Fibroblast of the aortic adventitia (primary cell): Measurements from ENCODE around the gene NIBAN1. TPM values are rescaled to one million over a fixed set of nuclear protein-coding genes. Genes with fewer than 3 reads are reported as not detected.
A peak's percentile ranks its signal among the peaks of the same experiment; 100 is the strongest.

Experiments used
- DNase-seq: peaks from one replicate; pipeline ENCODE4 v3.0.0-alpha.2; 2010; ENCODE audit warnings: low read depth
- H3K4me3 ChIP-seq: 2 replicates; pipeline ENCODE4 v1.5.1; 2011; ENCODE audit warnings: low read depth, mild to moderate bottlenecking, control low read depth, low read length, moderate library complexity
- total RNA-seq: library from RNA; depleted of rRNA; stranded (reverse); fragments of >200 nt; gene quantifications from 2 replicates; pipeline ENCODE4 v1.2.3, GENCODE V29; 2012; ENCODE audit warnings: low replicate concordance
- TF ChIP-seq, protein P1 (sequence below): IDR thresholded peaks from 2 replicates; pipeline ENCODE4 v1.5.1; 2011; ENCODE audit warnings: mild to moderate bottlenecking, low read length, control low read depth, inconsistent platforms; ENCODE audit not compliant: insufficient read depth

NIBAN1 gene
- total RNA-seq, 1 donor: 121 TPM

DNA sequence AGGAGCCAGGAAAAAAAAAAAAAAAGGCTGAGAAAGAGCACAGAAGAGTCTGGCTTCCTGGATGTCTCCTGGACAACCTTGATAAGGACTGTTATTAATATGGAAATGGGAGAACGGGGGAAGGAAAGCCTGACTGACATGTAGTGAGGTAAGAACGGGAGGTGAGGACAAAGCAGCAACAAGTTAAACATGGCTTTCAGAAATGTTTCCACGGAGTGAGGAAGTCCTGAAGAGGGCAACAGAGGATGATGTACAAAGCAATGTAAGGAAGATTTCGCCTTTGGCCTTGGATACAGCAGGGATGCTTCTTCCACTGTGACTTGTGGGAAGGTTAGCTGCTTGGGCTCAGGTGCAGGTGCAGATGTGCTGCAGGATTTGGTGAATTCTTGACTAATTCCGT lies 11.9 kb upstream of the NIBAN1 start:
- peak; percentile 64 for DNase-seq
- no peak overlapping the region for H3K4me3 ChIP-seq
- TF ChIP-seq, protein P1, sequence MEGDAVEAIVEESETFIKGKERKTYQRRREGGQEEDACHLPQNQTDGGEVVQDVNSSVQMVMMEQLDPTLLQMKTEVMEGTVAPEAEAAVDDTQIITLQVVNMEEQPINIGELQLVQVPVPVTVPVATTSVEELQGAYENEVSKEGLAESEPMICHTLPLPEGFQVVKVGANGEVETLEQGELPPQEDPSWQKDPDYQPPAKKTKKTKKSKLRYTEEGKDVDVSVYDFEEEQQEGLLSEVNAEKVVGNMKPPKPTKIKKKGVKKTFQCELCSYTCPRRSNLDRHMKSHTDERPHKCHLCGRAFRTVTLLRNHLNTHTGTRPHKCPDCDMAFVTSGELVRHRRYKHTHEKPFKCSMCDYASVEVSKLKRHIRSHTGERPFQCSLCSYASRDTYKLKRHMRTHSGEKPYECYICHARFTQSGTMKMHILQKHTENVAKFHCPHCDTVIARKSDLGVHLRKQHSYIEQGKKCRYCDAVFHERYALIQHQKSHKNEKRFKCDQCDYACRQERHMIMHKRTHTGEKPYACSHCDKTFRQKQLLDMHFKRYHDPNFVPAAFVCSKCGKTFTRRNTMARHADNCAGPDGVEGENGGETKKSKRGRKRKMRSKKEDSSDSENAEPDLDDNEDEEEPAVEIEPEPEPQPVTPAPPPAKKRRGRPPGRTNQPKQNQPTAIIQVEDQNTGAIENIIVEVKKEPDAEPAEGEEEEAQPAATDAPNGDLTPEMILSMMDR: peak; percentile 60

- TF ChIP-seq, protein P1: peak; percentile 94
- no peak overlapping the region for H3K4me3 ChIP-seq
- DNase-seq: peak; percentile 84
These were observed 8.0 kb upstream of the NIBAN1 start for GRCh38 chr1:184982002-184982954.

- H3K4me3 ChIP-seq: no peak overlapping the region
- no peak for DNase-seq
- TF ChIP-seq, protein P1: no peak
These were observed 6.4 kb upstream of the NIBAN1 start for GRCh38 chr1:184980726-184981125.

DNA sequence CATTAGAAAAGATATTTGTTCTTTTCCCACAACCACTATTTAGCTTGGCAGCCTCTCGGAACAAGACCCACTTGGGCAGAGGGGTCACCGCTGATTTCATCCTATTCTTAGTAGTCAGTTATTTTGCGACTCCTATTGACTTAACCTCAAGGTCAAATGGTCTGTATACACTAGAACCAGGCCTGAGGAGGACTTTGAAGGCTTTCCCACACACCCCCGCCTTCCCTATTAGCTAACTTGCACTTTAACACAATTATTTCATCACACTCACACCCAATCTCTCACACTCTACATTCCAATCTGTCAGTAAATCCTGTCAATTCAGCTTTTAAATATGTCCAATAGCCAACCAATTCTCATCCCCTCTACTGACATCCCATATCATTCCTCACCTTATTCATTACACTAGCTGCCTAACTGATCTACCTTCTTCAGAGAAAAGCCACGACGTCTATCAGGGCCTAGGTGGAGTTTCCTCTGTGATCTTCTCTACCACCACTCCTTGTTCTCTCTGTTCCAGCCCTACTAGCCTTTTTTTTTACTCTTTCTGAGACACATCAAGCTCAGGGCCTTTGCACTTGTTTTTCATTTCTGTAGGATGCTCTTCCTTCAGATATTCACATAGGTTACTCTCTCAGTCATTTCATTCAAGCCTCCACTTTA lies 1.0 kb upstream of the NIBAN1 start:
- TF ChIP-seq, protein P1: no peak
- DNase-seq: no peak
- no peak overlapping the region for H3K4me3 ChIP-seq

DNA sequence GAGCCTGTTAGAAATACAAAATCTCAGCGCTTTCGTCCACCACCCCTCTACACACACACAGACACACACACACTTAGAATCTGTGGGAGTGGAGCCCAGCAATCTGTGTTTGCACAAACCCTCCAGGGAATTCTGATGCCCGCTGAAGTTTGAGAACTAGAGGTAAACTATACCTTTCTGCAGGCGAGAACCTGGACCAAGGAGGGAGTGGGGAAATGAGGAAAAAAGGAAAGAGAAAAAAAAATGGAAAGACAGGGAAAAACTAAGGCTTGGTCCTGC lies 468 bp upstream of the NIBAN1 start:
- H3K4me3 ChIP-seq: peak overlapping the region; percentile 68

DNA sequence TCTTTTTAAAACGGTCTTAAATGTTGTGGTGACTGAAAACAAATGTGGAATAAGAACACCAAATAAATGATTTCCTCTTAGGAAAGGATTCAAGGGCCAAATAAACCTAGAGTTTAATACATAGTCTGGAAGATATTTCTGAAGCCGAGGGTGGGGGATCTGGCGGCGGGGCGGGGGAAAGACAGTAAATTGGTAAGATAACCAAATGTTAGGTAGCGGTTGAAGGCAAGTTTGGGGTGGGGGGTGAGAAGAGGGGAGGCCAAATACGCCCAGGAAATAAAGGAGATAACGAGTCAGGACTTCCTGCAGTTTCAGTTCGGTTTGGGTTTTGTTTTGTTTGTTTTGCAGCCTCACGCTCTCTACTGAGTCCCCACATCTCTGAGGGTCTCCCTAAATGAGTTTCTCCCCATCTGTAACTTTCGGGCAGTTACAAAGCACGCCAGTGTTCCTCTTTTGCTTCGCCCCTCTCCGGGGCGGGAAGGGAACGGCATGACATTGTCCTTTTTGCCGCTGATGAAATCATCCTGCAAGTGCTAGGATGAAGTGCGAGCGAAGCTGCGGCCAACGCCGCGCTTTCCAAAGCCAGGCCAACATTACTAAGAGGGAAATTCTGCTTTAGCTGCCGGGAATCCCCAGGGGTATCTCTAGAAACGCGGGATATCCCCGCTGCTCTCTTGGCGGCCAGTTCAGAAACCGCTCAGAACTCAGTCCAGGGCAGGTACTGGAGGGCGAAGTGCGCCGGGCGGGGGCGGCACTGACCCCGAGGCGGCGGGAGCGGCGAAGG lies 844 bp downstream of the NIBAN1 start:
- DNase-seq: peak; percentile 92
- peak overlapping the region; percentile 68 for H3K4me3 ChIP-seq
- TF ChIP-seq, protein P1: peak; percentile 2

More for the DNA sequence above, 468 bp upstream of the NIBAN1 start:
- TF ChIP-seq, protein P1: no peak
- no peak for DNase-seq
